PFSK-1 (cell line): ENCODE measurements around the gene CTBP2.
A peak's percentile ranks its signal among the peaks of the same experiment; 100 is the strongest.

Experiments used
- FOXP2 ChIP-seq: optimal IDR thresholded peaks from 2 replicates; pipeline ENCODE3; 2011; ENCODE audit warnings: borderline replicate concordance, control low read depth, inconsistent platforms; ENCODE audit not compliant: insufficient read depth; ENCODE audit errors: extremely low read length, extremely low read depth
- POLR2AphosphoS5 ChIP-seq: IDR thresholded peaks from 2 replicates; pipeline ENCODE4 v1.6.1; 2012; ENCODE audit warnings: low read depth, mild to moderate bottlenecking, control low read depth, low read length, moderate library complexity
- REST ChIP-seq, 2 experiments: IDR thresholded peaks; 2 replicates each; pipeline versions ENCODE4 v1.6.1 to v1.8.0; 2011 to 2012; ENCODE audit warnings: low read depth in 2 of 2, low read length in 2 of 2, control low read depth in 1 of 2, inconsistent platforms in 1 of 2, mild to moderate bottlenecking in 1 of 2, moderate library complexity in 1 of 2; ENCODE audit not compliant: insufficient read depth in 1 of 2
- SIN3A ChIP-seq: IDR thresholded peaks from 2 replicates; pipeline ENCODE4 v1.6.1; 2012; ENCODE audit warnings: mild to moderate bottlenecking, low read length, moderate library complexity, borderline replicate concordance; ENCODE audit not compliant: insufficient read depth
- TAF1 ChIP-seq: IDR thresholded peaks from 2 replicates; pipeline ENCODE4 v1.6.1; 2012; ENCODE audit warnings: low read length, control low read depth, borderline replicate concordance; ENCODE audit not compliant: insufficient read depth

CTBP2 gene

GRCh38 chr10:125103466-125103865 lies 56.9 kb downstream of the CTBP2 start:
- TF ChIP-seq REST (IDR thresholded peaks at IDR 0.05; ENCODE audit: insufficient read depth in 1 of 2, low read depth in 2 of 2, low read length in 2 of 2) (no peak), POLR2AphosphoS5 (no peak), TAF1 (no peak), SIN3A (no peak), FOXP2 (no peak)

- TF ChIP-seq FOXP2 (no peak), POLR2AphosphoS5 (no peak)
These were observed 57.5 kb downstream of the CTBP2 start for GRCh38 chr10:125102821-125103220.

- TF ChIP-seq REST (IDR thresholded peaks at IDR 0.05; ENCODE audit: insufficient read depth in 1 of 2, low read depth in 2 of 2, low read length in 2 of 2) = no peak
- peak; percentile 16 for TF ChIP-seq FOXP2
These were observed 58.1 kb downstream of the CTBP2 start for GRCh38 chr10:125102246-125102645.

GRCh38 chr10:125101581-125101980 lies 58.8 kb downstream of the CTBP2 start:
- TF ChIP-seq POLR2AphosphoS5 = no peak
- no peak for TF ChIP-seq FOXP2
- TF ChIP-seq REST (IDR thresholded peaks at IDR 0.05; ENCODE audit: insufficient read depth in 1 of 2, low read depth in 2 of 2, low read length in 2 of 2) = no peak
- TF ChIP-seq TAF1 = no peak
- no peak for TF ChIP-seq SIN3A

- TF ChIP-seq FOXP2 (no peak), SIN3A (no peak), REST (IDR thresholded peaks at IDR 0.05; ENCODE audit: insufficient read depth in 1 of 2, low read depth in 2 of 2, low read length in 2 of 2) (no peak), POLR2AphosphoS5 (no peak), TAF1 (no peak)
These were observed 59.3 kb downstream of the CTBP2 start for GRCh38 chr10:125101049-125101448.
